GM23248 (cell line): ENCODE results near the gene DNAH14.

Experiments
- EZH2 ChIP-seq: fragments of 200-600 bp; sonication (generic); IDR thresholded peaks from 2 replicates; pipeline ENCODE4 v1.6.1; 2018; ENCODE audit warnings: antibody characterized with exemption, mild to moderate bottlenecking; ENCODE audit not compliant: insufficient read depth, poor library complexity, severe bottlenecking
- EZH2phosphoT487 ChIP-seq: fragments of 200-600 bp; sonication (generic); IDR thresholded peaks from 2 replicates; pipeline ENCODE4 v1.6.1; 2018; ENCODE audit warnings: antibody characterized with exemption, moderate library complexity, mild to moderate bottlenecking, low read depth; ENCODE audit not compliant: insufficient read depth

DNA sequence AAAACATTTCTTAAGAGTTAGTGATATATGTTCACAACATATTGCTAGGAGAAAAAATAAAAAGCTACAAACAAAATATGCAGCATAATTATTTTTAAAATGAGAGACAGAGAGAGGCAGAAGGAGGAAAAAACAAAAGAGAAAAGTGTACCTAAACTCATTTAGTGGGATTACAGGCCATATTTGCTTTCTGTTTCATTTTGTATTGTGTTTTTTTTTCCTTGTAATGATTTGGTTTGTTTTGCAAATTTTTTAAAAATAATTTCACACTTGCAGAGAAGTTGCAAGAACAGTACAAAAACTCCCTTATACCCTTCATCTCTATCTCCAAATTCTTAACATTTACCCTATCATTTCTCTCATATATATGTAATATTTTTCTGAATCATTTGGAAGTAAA is 433.3 kb downstream of the DNAH14 start:
- TF ChIP-seq EZH2phosphoT487 = no peak
- TF ChIP-seq EZH2 = no peak
